GM19455 (cell line): ENCODE data around the gene TTC7B.

ENCODE experiments used
- ATAC-seq: cut with Tn5 transposase; IDR thresholded peaks from one replicate; pipeline ENCODE4 v1.9.1; 2021; ENCODE audit not compliant: unreplicated experiment

The TTC7B gene

GRCh38 chr14:90714811-90715210 is 101.4 kb downstream of the TTC7B start:
- no peak for ATAC-seq

GRCh38 chr14:90704738-90705392 is 111.4 kb downstream of the TTC7B start:
- no peak for ATAC-seq

GRCh38 chr14:90703841-90704737 is 112.1 kb downstream of the TTC7B start:
- no peak for ATAC-seq

- no peak for ATAC-seq
Measured at GRCh38 chr14:90700933-90701776, 115.1 kb downstream of the TTC7B start.

GRCh38 chr14:90699016-90699415 is 117.2 kb downstream of the TTC7B start:
- no peak for ATAC-seq

- no peak for ATAC-seq
Measured at GRCh38 chr14:90698379-90698869, 117.8 kb downstream of the TTC7B start.

- ATAC-seq, result peak; percentile 85
Measured at GRCh38 chr14:90697577-90698206, 118.5 kb downstream of the TTC7B start.

GRCh38 chr14:90697132-90697531 is 119.1 kb downstream of the TTC7B start:
- ATAC-seq, result no peak

GRCh38 chr14:90696720-90697119 is 119.5 kb downstream of the TTC7B start:
- no peak for ATAC-seq

GRCh38 chr14:90695997-90696660 is 120.1 kb downstream of the TTC7B start:
- no peak for ATAC-seq

- ATAC-seq, result no peak
Measured at GRCh38 chr14:90693413-90693812, 122.8 kb downstream of the TTC7B start.

- no peak for ATAC-seq
Measured at GRCh38 chr14:90692826-90693225, 123.4 kb downstream of the TTC7B start.

- ATAC-seq, result no peak
Measured at GRCh38 chr14:90692061-90692460, 124.2 kb downstream of the TTC7B start.

GRCh38 chr14:90691627-90692026 is 124.6 kb downstream of the TTC7B start:
- ATAC-seq, result no peak

GRCh38 chr14:90687680-90688079 is 128.6 kb downstream of the TTC7B start:
- ATAC-seq, result no peak

- no peak for ATAC-seq
Measured at GRCh38 chr14:90682615-90683014, 133.6 kb downstream of the TTC7B start.

- ATAC-seq, result no peak
Measured at GRCh38 chr14:90681929-90682328, 134.3 kb downstream of the TTC7B start.

GRCh38 chr14:90678846-90679362 is 137.3 kb downstream of the TTC7B start:
- ATAC-seq, result no peak

- ATAC-seq, result no peak
Measured at GRCh38 chr14:90678420-90678819, 137.8 kb downstream of the TTC7B start.

- ATAC-seq, result no peak
Measured at GRCh38 chr14:90677484-90678050, 138.7 kb downstream of the TTC7B start.
